Mucosa of descending colon (tissue), 3 donors: ENCODE measurements around the gene HDAC9. TPM values are rescaled to one million over a fixed set of nuclear protein-coding genes. Genes with fewer than 3 reads are reported as not detected.
A peak's percentile ranks its signal among the peaks of the same experiment; 100 is the strongest.

Source experiments
- ATAC-seq: fragments of 200-7000 bp; cut with Tn5 transposase; one replicate; pipeline ENCODE4 v1.9.1; 2020; ENCODE audit warnings: mild to moderate bottlenecking, moderate library complexity
- DNase-seq, 3 donors: peaks; one replicate each; pipeline ENCODE4 v3.0.0-alpha.2; 2020
- H3K36me3 ChIP-seq: fragments of 200-600 bp; one replicate; pipeline ENCODE4 v1.8.0; 2021; ENCODE audit warnings: low read depth, mild to moderate bottlenecking
- H3K4me1 ChIP-seq: fragments of 200-600 bp; one replicate; pipeline ENCODE4 v1.8.0; 2021; ENCODE audit warnings: low read depth, mild to moderate bottlenecking
- H3K4me3 ChIP-seq: fragments of 200-600 bp; one replicate; pipeline ENCODE4 v1.8.0; 2021; ENCODE audit warnings: mild to moderate bottlenecking
- H3K9me3 ChIP-seq: fragments of 200-600 bp; one replicate; pipeline ENCODE4 v1.8.0; 2021; ENCODE audit warnings: mild to moderate bottlenecking
- intact Hi-C, 2 donors: fragments of 100-400 bp; cut with DNase I in 1 of 2; cut with micrococcal nuclease in 1 of 2; formaldehyde crosslinking; loops; one replicate each; pipeline versions ENCODE4 v1.11.0 to v1.11.1; 2022; cut with DNase I, micrococcal nuclease
- total RNA-seq, 3 donors: library from RNA; stranded (reverse); fragmentation: NEBNext Ultra II Directional in 2 of 3; extraction: Animal tissue kit (Norgen Biotek cat#: 25700) in 2 of 3; gene quantifications; one replicate each; pipeline versions ENCODE4 v1.2.1 to v1.2.4, GENCODE V29; 2021 to 2023
- TF ChIP-seq, protein P1 (sequence below): fragments of 200-600 bp; IDR thresholded peaks from one replicate; pipeline ENCODE4 v1.8.0; 2022; ENCODE audit warnings: antibody characterized with exemption, mild to moderate bottlenecking
- donor health status: DM: no; HTN: no; CAD: no; lungs with moderate emphysema.
- donor health status: DM: no; HTN: no; CAD: no.
- donor health status: DM: no; HTN: yes; CAD: no.

Gene HDAC9
- total RNA-seq, 3 donors from 2014 or later: 16.0 to 20.4 (median 17.5) TPM

DNA sequence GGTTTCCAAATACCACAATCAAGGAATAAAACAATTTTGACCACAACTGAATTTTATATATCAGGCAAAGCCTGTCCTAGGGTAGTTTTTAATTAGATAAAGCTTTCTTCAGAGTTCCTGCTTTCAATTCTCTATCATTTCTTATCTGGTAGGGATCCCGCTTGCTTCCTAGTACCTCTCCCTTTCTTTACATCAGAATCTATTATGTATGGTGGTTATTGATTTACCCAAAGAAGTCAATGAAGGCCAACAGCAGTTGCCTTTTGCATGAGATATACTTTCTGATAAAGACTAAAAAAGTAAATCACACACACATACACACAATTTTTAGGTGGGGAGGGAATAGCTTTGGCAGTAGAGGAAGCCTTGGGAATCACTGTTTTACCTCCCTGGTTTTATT is 70.7 kb downstream of the HDAC9 start:
- Histone ChIP-seq H3K36me3 (no peaks in the 10 kb centered on the region), H3K4me3 (no peak overlapping the region), H3K4me1 (peaks cover 4% of the 10 kb centered on the region), H3K9me3 (no peaks in the 10 kb centered on the region)
- ATAC-seq (peak; percentile 72), DNase-seq (no peak)
- TF ChIP-seq, protein P1, sequence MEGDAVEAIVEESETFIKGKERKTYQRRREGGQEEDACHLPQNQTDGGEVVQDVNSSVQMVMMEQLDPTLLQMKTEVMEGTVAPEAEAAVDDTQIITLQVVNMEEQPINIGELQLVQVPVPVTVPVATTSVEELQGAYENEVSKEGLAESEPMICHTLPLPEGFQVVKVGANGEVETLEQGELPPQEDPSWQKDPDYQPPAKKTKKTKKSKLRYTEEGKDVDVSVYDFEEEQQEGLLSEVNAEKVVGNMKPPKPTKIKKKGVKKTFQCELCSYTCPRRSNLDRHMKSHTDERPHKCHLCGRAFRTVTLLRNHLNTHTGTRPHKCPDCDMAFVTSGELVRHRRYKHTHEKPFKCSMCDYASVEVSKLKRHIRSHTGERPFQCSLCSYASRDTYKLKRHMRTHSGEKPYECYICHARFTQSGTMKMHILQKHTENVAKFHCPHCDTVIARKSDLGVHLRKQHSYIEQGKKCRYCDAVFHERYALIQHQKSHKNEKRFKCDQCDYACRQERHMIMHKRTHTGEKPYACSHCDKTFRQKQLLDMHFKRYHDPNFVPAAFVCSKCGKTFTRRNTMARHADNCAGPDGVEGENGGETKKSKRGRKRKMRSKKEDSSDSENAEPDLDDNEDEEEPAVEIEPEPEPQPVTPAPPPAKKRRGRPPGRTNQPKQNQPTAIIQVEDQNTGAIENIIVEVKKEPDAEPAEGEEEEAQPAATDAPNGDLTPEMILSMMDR: no peak
- intact Hi-C loops: no loop called here

DNA sequence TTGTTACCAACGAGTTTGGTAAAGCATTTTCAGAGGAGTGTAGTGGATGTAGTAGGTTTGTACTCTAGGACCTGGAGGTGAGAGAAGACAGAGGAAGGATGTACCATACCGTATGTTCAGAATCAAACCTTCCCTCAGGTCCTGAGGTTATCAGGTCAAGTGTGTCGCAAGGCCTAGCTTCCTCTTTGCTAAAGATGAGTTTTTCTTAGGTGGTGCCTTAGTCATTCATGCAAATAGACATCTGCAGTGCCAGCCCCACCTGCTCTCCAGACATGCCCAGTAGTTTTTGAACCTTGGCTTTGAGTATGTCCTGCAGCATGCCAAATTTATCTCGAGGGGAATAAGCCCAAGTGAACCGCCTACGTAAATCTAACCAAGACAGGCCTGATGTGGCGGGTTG is 71.3 kb downstream of the HDAC9 start:
- Histone ChIP-seq H3K4me3 (no peak overlapping the region), H3K4me1 (peaks cover 4% of the 10 kb centered on the region), H3K9me3 (no peaks in the 10 kb centered on the region), H3K36me3 (no peaks in the 10 kb centered on the region)
- DNase-seq: peak in 1 of 3 donors; percentile 28
- intact Hi-C loops: no loop called here
- TF ChIP-seq, protein P1: no peak
- peak; percentile 87 for ATAC-seq

DNA sequence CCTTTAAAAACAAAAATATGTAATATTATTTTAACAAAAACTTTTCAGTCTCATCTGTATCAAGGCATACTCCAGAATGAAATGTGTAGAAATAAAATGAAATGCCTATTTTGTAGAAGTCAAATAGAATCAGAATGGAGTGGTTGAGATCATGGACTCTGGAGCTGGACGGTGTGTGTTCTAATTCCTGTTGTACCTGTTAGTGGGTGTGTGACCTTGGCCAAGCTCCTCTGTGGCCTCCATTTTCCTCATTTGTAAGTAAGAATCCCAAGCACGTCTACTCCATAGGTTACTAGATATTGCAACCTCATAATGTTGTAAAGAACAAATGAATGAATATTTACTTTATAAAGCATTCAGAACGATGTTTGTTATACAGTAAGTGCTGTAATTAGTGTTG is 74.9 kb downstream of the HDAC9 start:
- Histone ChIP-seq H3K4me1 (peaks cover 4% of the 10 kb centered on the region), H3K4me3 (no peak overlapping the region), H3K36me3 (no peaks in the 10 kb centered on the region), H3K9me3 (no peaks in the 10 kb centered on the region)
- TF ChIP-seq, protein P1: no peak
- DNase-seq (no peak), ATAC-seq (peak; percentile 52)
- intact Hi-C loops: loop anchor here (5.0 to 10.0 kb wide), 2 partner anchors 216 to 218 kb away; no protein-coding TSS in a partner anchor

DNA sequence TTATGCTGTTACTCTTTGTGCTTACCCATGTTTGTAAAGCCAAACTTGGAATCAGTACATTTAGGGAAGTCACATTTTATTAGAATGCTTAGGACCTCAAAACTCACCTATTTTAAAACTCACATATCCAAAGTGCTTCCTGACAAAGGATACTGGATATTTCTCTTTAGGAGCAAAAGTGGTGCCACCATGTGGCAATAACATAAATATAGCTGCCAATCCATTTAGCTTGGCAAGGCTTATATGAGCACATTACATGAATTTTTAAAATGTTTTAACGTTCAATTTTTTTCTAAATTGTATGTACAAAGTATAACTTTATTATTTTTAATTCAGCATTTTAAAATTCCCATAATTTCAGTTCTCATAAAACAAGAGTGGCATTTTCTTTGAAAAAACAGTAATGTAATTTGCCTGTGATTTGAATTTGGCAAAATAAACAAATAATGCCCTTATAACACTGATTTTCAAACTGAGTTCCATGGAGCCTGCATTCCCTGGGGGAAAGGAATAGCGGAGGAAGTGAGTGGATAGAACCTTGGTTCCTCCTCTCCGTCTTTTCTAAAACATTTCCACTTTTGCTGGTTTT is 75.4 kb downstream of the HDAC9 start:
- TF ChIP-seq, protein P1: no peak
- H3K4me1 ChIP-seq: peaks cover 4% of the 10 kb centered on the region
- peak in 1 of 3 donors; percentile 55 for DNase-seq
- peak; percentile 68 for ATAC-seq
- H3K4me3 ChIP-seq: no peak overlapping the region
- no peaks in the 10 kb centered on the region for H3K36me3 ChIP-seq
- H3K9me3 ChIP-seq: no peaks in the 10 kb centered on the region
- intact Hi-C loops: loop anchor here (5.0 to 10.0 kb wide), 2 partner anchors 216 to 219 kb away; no protein-coding TSS in a partner anchor

DNA sequence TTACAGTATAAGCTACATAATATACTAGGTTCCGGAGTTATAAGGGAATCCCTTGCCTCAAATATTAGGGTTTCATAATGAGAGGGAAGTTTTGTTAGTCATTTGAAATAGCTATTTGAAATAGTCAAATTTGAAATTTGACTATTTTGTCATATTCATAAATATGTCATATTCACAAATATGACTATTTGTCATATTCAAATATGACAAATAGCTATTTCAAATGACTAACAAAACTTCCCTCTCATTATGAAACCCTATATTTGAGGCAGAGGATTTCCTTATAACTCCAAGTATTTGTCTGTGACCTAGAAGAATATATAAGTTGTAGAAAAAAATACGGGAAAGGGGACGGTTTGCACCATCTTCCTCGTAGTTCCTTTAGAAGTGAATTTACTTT is 76.6 kb downstream of the HDAC9 start:
- Histone ChIP-seq H3K4me1 (peaks cover 9% of the 10 kb centered on the region), H3K9me3 (no peaks in the 10 kb centered on the region), H3K4me3 (no peak overlapping the region), H3K36me3 (no peaks in the 10 kb centered on the region)
- ATAC-seq (no peak), DNase-seq (no peak)
- TF ChIP-seq, protein P1: no peak
- intact Hi-C loops: loop anchor here (5.0 to 10.0 kb wide), 2 partner anchors 217 to 220 kb away; no protein-coding TSS in a partner anchor
